H1 (cell line): ENCODE data around the gene KRTAP5-1.

Experiments
- POLR2A ChIP-seq, 2 experiments: IDR thresholded peaks; 1 replicate in 1 of 2; 2 replicates in 1 of 2; pipeline ENCODE4 v1.6.1; 2011; ENCODE audit warnings: low read depth in 2 of 2, low read length in 2 of 2, mild to moderate bottlenecking in 2 of 2; ENCODE audit errors: control extremely low read depth in 1 of 2
- TF ChIP-seq, protein P1 (sequence below), 3 experiments: IDR thresholded peaks; 1 replicate in 2 of 3; 2 replicates in 1 of 3; pipeline versions ENCODE4 v1.5.1 to v1.6.1; 2011; ENCODE audit warnings: low read length in 3 of 3, mild to moderate bottlenecking in 3 of 3, inconsistent platforms in 2 of 3, low read depth in 1 of 3, moderate library complexity in 1 of 3; ENCODE audit not compliant: insufficient read depth in 1 of 3; ENCODE audit errors: control extremely low read depth in 1 of 3

DNA sequence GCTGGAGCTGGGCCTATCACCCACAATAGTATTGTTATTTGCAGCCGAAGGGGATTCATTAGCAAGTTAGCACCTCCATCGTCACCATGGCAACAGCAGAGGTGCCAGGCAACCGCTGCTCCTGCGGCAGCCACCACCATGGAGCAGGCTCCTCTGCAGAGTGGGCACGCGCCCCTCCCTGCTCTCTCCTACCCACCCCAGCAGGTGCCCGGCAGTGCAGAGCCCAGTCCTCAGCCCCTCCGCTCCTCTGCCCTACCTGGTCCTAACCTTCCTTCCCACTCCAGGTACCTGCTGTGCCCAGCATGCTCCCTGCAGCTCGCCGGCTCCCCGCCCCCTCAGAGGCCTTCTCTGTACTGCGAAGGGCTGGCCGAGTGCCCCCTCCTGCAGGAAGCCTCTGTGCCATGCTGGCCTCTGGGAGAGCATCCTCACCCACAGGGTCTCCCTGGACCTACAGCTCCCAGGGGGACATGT is 16.6 kb downstream of the KRTAP5-1 start:
- TF ChIP-seq POLR2A (IDR thresholded peaks at IDR 0.05; ENCODE audit: control extremely low read depth in 1 of 2, low read depth in 2 of 2, low read length in 2 of 2), result no peak
- TF ChIP-seq, protein P1, sequence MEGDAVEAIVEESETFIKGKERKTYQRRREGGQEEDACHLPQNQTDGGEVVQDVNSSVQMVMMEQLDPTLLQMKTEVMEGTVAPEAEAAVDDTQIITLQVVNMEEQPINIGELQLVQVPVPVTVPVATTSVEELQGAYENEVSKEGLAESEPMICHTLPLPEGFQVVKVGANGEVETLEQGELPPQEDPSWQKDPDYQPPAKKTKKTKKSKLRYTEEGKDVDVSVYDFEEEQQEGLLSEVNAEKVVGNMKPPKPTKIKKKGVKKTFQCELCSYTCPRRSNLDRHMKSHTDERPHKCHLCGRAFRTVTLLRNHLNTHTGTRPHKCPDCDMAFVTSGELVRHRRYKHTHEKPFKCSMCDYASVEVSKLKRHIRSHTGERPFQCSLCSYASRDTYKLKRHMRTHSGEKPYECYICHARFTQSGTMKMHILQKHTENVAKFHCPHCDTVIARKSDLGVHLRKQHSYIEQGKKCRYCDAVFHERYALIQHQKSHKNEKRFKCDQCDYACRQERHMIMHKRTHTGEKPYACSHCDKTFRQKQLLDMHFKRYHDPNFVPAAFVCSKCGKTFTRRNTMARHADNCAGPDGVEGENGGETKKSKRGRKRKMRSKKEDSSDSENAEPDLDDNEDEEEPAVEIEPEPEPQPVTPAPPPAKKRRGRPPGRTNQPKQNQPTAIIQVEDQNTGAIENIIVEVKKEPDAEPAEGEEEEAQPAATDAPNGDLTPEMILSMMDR (IDR thresholded peaks at IDR 0.05; ENCODE audit: control extremely low read depth in 1 of 3, insufficient read depth in 1 of 3, low read depth in 1 of 3, low read length in 3 of 3), result no peak
